Tibial artery (tissue), 4 donors: Measurements from ENCODE around the gene VPS11.

Source experiments
- DNase-seq, 2 donors: peaks; one replicate each; pipeline ENCODE4 v3.0.0-alpha.2; 2019
- H3K27ac ChIP-seq, 2 donors: fragments of 200-600 bp; sonication (generic) in 1 of 2; 1 replicate in 1 of 2; 2 replicates in 1 of 2; pipeline ENCODE4 v1.5.1; 2018 to 2019; ENCODE audit warnings: mild to moderate bottlenecking in 1 of 2
- H3K27me3 ChIP-seq, 2 donors: fragments of 200-600 bp; sonication (generic) in 1 of 2; one replicate each; pipeline versions ENCODE4 v1.5.1 to v1.6.0; 2016 to 2019
- H3K36me3 ChIP-seq, 3 donors: fragments of 200-600 bp; sonication (generic) in 2 of 3; one replicate each; pipeline ENCODE4 v1.5.1; 2016 to 2019; ENCODE audit warnings: mild to moderate bottlenecking in 2 of 3
- H3K4me1 ChIP-seq, 4 donors: fragments of 200-600 bp; sonication (generic) in 2 of 4; 1 replicate in 3 of 4; 2 replicates in 1 of 4; pipeline ENCODE4 v1.5.1; 2016 to 2019
- H3K4me3 ChIP-seq, 2 donors: fragments of 200-600 bp; sonication (generic) in 1 of 2; 1 replicate in 1 of 2; 2 replicates in 1 of 2; pipeline ENCODE4 v1.5.1; 2018 to 2019; ENCODE audit warnings: mild to moderate bottlenecking in 2 of 2
- H3K9me3 ChIP-seq, 3 donors: fragments of 200-600 bp; sonication (generic) in 1 of 3; one replicate each; pipeline ENCODE4 v1.5.1; 2016 to 2019
- intact Hi-C: fragments of 100-400 bp; cut with DNase I; formaldehyde crosslinking; loops from one replicate; pipeline ENCODE4 v1.15.0; 2023; ENCODE audit warnings: low total_unique reads
- TF ChIP-seq, protein P1 (sequence below), 2 experiments: fragments of 200-600 bp in 1 of 2; fragments of 450-650 bp in 1 of 2; IDR thresholded peaks; one replicate each; pipeline ENCODE4 v1.5.1; 2017 to 2019; ENCODE audit warnings: antibody characterized with exemption in 2 of 2, mild to moderate bottlenecking in 1 of 2, moderate library complexity in 1 of 2

The VPS11 gene

GRCh38 chr11:119027561-119028345 lies 39.9 kb upstream of the VPS11 start:
- intact Hi-C loops, result no loop called here
- Histone ChIP-seq H3K27ac (no peak overlapping the region), H3K9me3 (no peaks in the 10 kb centered on the region), H3K27me3 (no peaks in the 10 kb centered on the region), H3K4me1 (peaks cover 0 to 29% (median 12%) of the 10 kb centered on the region in 4 donors), H3K4me3 (no peak overlapping the region), H3K36me3 (peaks cover 4 to 52% (median 21%) of the 10 kb centered on the region in 3 donors)
- TF ChIP-seq, protein P1, sequence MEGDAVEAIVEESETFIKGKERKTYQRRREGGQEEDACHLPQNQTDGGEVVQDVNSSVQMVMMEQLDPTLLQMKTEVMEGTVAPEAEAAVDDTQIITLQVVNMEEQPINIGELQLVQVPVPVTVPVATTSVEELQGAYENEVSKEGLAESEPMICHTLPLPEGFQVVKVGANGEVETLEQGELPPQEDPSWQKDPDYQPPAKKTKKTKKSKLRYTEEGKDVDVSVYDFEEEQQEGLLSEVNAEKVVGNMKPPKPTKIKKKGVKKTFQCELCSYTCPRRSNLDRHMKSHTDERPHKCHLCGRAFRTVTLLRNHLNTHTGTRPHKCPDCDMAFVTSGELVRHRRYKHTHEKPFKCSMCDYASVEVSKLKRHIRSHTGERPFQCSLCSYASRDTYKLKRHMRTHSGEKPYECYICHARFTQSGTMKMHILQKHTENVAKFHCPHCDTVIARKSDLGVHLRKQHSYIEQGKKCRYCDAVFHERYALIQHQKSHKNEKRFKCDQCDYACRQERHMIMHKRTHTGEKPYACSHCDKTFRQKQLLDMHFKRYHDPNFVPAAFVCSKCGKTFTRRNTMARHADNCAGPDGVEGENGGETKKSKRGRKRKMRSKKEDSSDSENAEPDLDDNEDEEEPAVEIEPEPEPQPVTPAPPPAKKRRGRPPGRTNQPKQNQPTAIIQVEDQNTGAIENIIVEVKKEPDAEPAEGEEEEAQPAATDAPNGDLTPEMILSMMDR (IDR thresholded peaks at IDR 0.05), result no peak
- DNase-seq, result no peak

DNA sequence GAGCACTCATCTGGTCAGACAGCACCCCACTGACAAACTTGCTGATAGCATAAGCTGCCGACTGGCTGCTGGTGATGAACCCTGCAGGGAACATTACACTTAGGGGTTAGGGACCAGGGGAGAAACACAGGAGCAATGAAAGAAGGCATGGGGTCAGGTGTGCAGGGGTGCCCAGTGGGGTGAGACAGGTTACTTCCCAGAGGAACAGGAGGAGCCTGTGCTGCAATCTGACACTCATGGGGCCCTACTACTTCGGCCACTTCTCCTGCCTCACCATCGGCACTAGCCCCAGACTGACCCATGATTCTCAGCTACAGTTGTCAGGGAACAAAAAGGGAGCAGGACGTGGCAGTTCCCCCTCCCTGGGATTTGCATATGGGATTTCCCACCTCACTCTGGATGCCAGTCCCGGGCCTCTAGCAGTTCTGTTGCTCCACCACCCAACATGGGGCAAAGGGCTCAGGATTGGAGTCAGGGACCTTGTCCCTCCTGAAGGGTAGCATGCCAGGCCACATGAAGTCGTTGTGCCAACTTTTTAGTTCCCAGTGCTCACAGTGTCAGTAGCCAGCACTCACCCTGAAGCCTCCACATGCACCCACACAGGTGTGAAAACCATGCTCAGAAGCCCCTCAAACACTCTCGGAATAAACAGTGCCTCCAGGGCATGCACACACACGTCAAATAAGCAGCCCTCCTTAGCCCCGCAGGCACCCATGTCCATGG lies 39.1 kb upstream of the VPS11 start:
- H3K27ac ChIP-seq, result no peak overlapping the region
- no peaks in the 10 kb centered on the region for H3K27me3 ChIP-seq
- DNase-seq, result no peak
- TF ChIP-seq, protein P1 (IDR thresholded peaks at IDR 0.05), result no peak
- H3K4me3 ChIP-seq, result no peak overlapping the region
- intact Hi-C loops, result no loop called here
- no peaks in the 10 kb centered on the region for H3K9me3 ChIP-seq
- H3K4me1 ChIP-seq, result peaks cover 0 to 29% (median 10%) of the 10 kb centered on the region in 4 donors
- H3K36me3 ChIP-seq, result peaks cover 0 to 44% (median 15%) of the 10 kb centered on the region in 3 donors

- no peak overlapping the region for H3K27ac ChIP-seq
- H3K4me3 ChIP-seq, result no peak overlapping the region
- intact Hi-C loops, result no loop called here
- no peaks in the 10 kb centered on the region for H3K27me3 ChIP-seq
- TF ChIP-seq, protein P1 (IDR thresholded peaks at IDR 0.05), result no peak
- H3K4me1 ChIP-seq, result peaks cover 0 to 29% (median 10%) of the 10 kb centered on the region in 4 donors
- peaks cover 0 to 39% (median 10%) of the 10 kb centered on the region in 3 donors for H3K36me3 ChIP-seq
- H3K9me3 ChIP-seq, result no peaks in the 10 kb centered on the region
- no peak for DNase-seq
Observed at GRCh38 chr11:119029069-119029339, 38.6 kb upstream of the VPS11 start.

- peak overlapping the region; percentile 78 to 80 for H3K27ac ChIP-seq
- peak overlapping the region; percentile 74 to 91 for H3K4me3 ChIP-seq
- intact Hi-C loops, result no loop called here
- H3K9me3 ChIP-seq, result no peaks in the 10 kb centered on the region
- TF ChIP-seq, protein P1 (IDR thresholded peaks at IDR 0.05), result no peak
- peak in 1 of 2 donors; percentile 34 for DNase-seq
- H3K27me3 ChIP-seq, result no peaks in the 10 kb centered on the region
- peaks cover 0 to 34% (median 5%) of the 10 kb centered on the region in 3 donors for H3K36me3 ChIP-seq
- H3K4me1 ChIP-seq, result peaks cover 0 to 25% (median 10%) of the 10 kb centered on the region in 4 donors
Observed at GRCh38 chr11:119029340-119030028, 38.1 kb upstream of the VPS11 start.

DNA sequence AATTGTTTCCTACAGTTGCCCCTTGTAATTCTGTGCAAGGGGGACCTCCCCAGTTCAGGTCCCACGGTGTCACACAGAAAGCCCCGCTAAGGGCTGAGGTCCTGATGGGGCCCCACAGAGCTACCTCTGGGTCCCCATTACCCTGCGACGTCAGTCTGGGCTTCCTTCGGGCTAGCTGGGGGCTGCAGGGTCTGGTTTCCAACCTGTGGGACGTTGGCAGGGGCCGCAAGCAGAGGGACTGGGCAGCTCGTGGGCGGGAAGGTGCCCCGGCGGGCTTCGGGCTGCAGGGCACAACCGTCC lies 37.6 kb upstream of the VPS11 start:
- H3K4me3 ChIP-seq, result peak overlapping the region; percentile 74 to 91
- H3K27ac ChIP-seq, result peak overlapping the region; percentile 78 to 80
- no peak for DNase-seq
- TF ChIP-seq, protein P1 (IDR thresholded peaks at IDR 0.05), result no peak
- peaks cover 0 to 22% (median 10%) of the 10 kb centered on the region in 4 donors for H3K4me1 ChIP-seq
- intact Hi-C loops, result no loop called here
- no peaks in the 10 kb centered on the region for H3K9me3 ChIP-seq
- peaks cover 0 to 29% (median 1%) of the 10 kb centered on the region in 3 donors for H3K36me3 ChIP-seq
- no peaks in the 10 kb centered on the region for H3K27me3 ChIP-seq
